Measurements from ENCODE around the gene PLXNB3. TPM values are rescaled to one million over a fixed set of nuclear protein-coding genes. Genes with fewer than 3 reads are reported as not detected.

The PLXNB3 gene
- total RNA-seq, 1 experiment from 2014 or later = 2.5 TPM

GRCh38 chrX:153777261-153778090, 13.4 kb downstream of the PLXNB3 start:
- DNase-seq (ENCODE audit: low spot score) (no peak), ATAC-seq (no peak)
- Mint-ChIP-seq H3K9me3 (no peaks in the 10 kb centered on the region), H3K36me3 (no peaks in the 10 kb centered on the region), H3K4me1 (no peaks in the 10 kb centered on the region; the same call in 1 of the 2 replicates), H3K27me3 (ENCODE audit: low read depth) (no peaks in the 10 kb centered on the region), H3K27ac (no peak overlapping the region), H3K4me3 (no peak overlapping the region)
- CTCF ChIA-PET = interaction anchor here (0.6 to 2.8 kb wide), 10 partner anchors 10 to 648 kb away, joined by 3 to 12 read pairs (median 4); partner anchors contain the start of genes ARHGAP4, IDH3G and SSR4
- POLR2A ChIA-PET = interaction anchor here (1.4 to 1.6 kb wide), 2 partner anchors 17 to 151 kb away, joined by 3 to 4 read pairs; partner anchors contain the start of genes IDH3G and SSR4
- TF ChIP-seq FOXP1 (CRISPR knock-in tag; IDR thresholded peaks at IDR 0.05; ENCODE audit: borderline replicate concordance) = no peak
- TF ChIP-seq ATF3 (CRISPR knock-in tag; conservative IDR thresholded peaks at IDR 0.05) = no peak
- TF ChIP-seq GRHL2 (CRISPR knock-in tag; IDR thresholded peaks at IDR 0.05; ENCODE audit: insufficient replicate concordance, severe bottlenecking) = no peak
- TF ChIP-seq GABPB1 (CRISPR knock-in tag; IDR thresholded peaks at IDR 0.05) = no peak
- no peak for TF ChIP-seq ERG (CRISPR knock-in tag; IDR thresholded peaks at IDR 0.05)
- TF ChIP-seq USF2 (CRISPR knock-in tag; IDR thresholded peaks at IDR 0.05) = no peak
- TF ChIP-seq SOX15 (CRISPR knock-in tag; IDR thresholded peaks at IDR 0.05) = no peak
- no peak for TF ChIP-seq ARID4B (CRISPR knock-in tag; IDR thresholded peaks at IDR 0.05; ENCODE audit: borderline replicate concordance)
- no peak for TF ChIP-seq ZNF396 (CRISPR knock-in tag; IDR thresholded peaks at IDR 0.05; ENCODE audit: borderline replicate concordance)
- no peak for TF ChIP-seq ATF6 (CRISPR knock-in tag; IDR thresholded peaks at IDR 0.05)
- TF ChIP-seq MYBL2 (CRISPR knock-in tag; IDR thresholded peaks at IDR 0.05) = no peak

GRCh38 chrX:153778181-153778580, 14.1 kb downstream of the PLXNB3 start:
- TF ChIP-seq OVOL2 (CRISPR knock-in tag; IDR thresholded peaks at IDR 0.05; ENCODE audit: borderline replicate concordance) (no peak), CBFB (CRISPR knock-in tag; IDR thresholded peaks at IDR 0.05; ENCODE audit: low read depth) (no peak), ERG (CRISPR knock-in tag; IDR thresholded peaks at IDR 0.05) (no peak)
- no peak for ATAC-seq
- Mint-ChIP-seq H3K27me3 (ENCODE audit: low read depth) (no peaks in the 10 kb centered on the region), H3K4me3 (no peak overlapping the region), H3K36me3 (no peaks in the 10 kb centered on the region), H3K27ac (no peak overlapping the region), H3K4me1 (no peaks in the 10 kb centered on the region; the same call in 1 of the 2 replicates), H3K9me3 (no peaks in the 10 kb centered on the region)
- ChIA-PET POLR2A (interaction anchor here (1.4 to 1.6 kb wide), 2 partner anchors 16 to 150 kb away, joined by 3 to 4 read pairs; partner anchors contain the start of genes IDH3G and SSR4), CTCF (interaction anchor here (1.0 to 2.8 kb wide), 13 partner anchors 10 to 169 kb away, joined by 3 to 12 read pairs (median 4); partner anchors contain the start of genes ARHGAP4, BCAP31, IDH3G and SSR4)
- no peak for DNase-seq (ENCODE audit: low spot score)

All from WTC11 (cell line).